GM15510 (cell line): ENCODE measurements around the gene DPP10.

Experiments
- POLR2A ChIP-seq: IDR thresholded peaks from 3 replicates; pipeline ENCODE4 v1.6.1; 2011; ENCODE audit warnings: borderline replicate concordance; ENCODE audit not compliant: insufficient read length; ENCODE audit errors: extremely low read depth

Gene DPP10

GRCh38 chr2:115129536-115129935 lies 687.1 kb downstream of the DPP10 start:
- no peak for TF ChIP-seq POLR2A

GRCh38 chr2:115160531-115161080 lies 718.2 kb downstream of the DPP10 start:
- no peak for TF ChIP-seq POLR2A

- no peak for TF ChIP-seq POLR2A
Measured at GRCh38 chr2:115161081-115161770, 718.8 kb downstream of the DPP10 start.

GRCh38 chr2:115161771-115162493 lies 719.5 kb downstream of the DPP10 start:
- no peak for TF ChIP-seq POLR2A

- TF ChIP-seq POLR2A, result no peak
Measured at GRCh38 chr2:115162494-115163293, 720.3 kb downstream of the DPP10 start.

- no peak for TF ChIP-seq POLR2A
Measured at GRCh38 chr2:115163572-115163971, 721.1 kb downstream of the DPP10 start.

- no peak for TF ChIP-seq POLR2A
Measured at GRCh38 chr2:115165529-115166109, 723.2 kb downstream of the DPP10 start.

- TF ChIP-seq POLR2A, result no peak
Measured at GRCh38 chr2:115168457-115168856, 726.0 kb downstream of the DPP10 start.

- no peak for TF ChIP-seq POLR2A
Measured at GRCh38 chr2:115169814-115170213, 727.4 kb downstream of the DPP10 start.

- no peak for TF ChIP-seq POLR2A
Measured at GRCh38 chr2:115171751-115172150, 729.3 kb downstream of the DPP10 start.

GRCh38 chr2:115174651-115175050 lies 732.2 kb downstream of the DPP10 start:
- no peak for TF ChIP-seq POLR2A

- TF ChIP-seq POLR2A, result no peak
Measured at GRCh38 chr2:115183144-115183543, 740.7 kb downstream of the DPP10 start.

GRCh38 chr2:115190459-115190858 lies 748.0 kb downstream of the DPP10 start:
- no peak for TF ChIP-seq POLR2A

- TF ChIP-seq POLR2A, result no peak
Measured at GRCh38 chr2:115194623-115195022, 752.2 kb downstream of the DPP10 start.

GRCh38 chr2:115196587-115196986 lies 754.1 kb downstream of the DPP10 start:
- TF ChIP-seq POLR2A, result no peak
